Skeletal muscle tissue (tissue), 4 donors: Measurements from ENCODE around the gene POFUT1. TPM values are rescaled to one million over a fixed set of nuclear protein-coding genes. Genes with fewer than 3 reads are reported as not detected.

Experiments
- H3K27ac ChIP-seq: one replicate; pipeline ENCODE4 v1.7.0; 2013; ENCODE audit warnings: mild to moderate bottlenecking, low read depth, low read length, inconsistent platforms
- H3K27me3 ChIP-seq, 3 donors: one replicate each; pipeline ENCODE4 v1.7.0; 2013; ENCODE audit warnings: low read length in 3 of 3; ENCODE audit not compliant: control insufficient read depth in 3 of 3, insufficient read depth in 3 of 3
- H3K36me3 ChIP-seq, 3 donors: one replicate each; pipeline ENCODE4 v1.7.0; 2013; ENCODE audit warnings: low read length in 3 of 3; ENCODE audit not compliant: control insufficient read depth in 3 of 3, insufficient read depth in 3 of 3
- H3K4me1 ChIP-seq, 3 donors: one replicate each; pipeline ENCODE4 v1.7.0; 2013; ENCODE audit warnings: low read length in 3 of 3, mild to moderate bottlenecking in 3 of 3; ENCODE audit not compliant: control insufficient read depth in 3 of 3, insufficient read depth in 3 of 3
- H3K4me3 ChIP-seq, 3 donors: one replicate each; pipeline ENCODE4 v1.7.0; 2013; ENCODE audit warnings: low read length in 3 of 3
- H3K9ac ChIP-seq, 3 donors: one replicate each; pipeline ENCODE4 v1.7.0; 2013; ENCODE audit warnings: low read length in 3 of 3, mild to moderate bottlenecking in 3 of 3, moderate library complexity in 2 of 3, low read depth in 1 of 3
- H3K9me3 ChIP-seq, 3 donors: one replicate each; pipeline ENCODE4 v1.7.0; 2013; ENCODE audit warnings: low read length in 3 of 3; ENCODE audit not compliant: control insufficient read depth in 3 of 3
- total RNA-seq: library from RNA; depleted of rRNA; stranded (reverse); fragments of >200 nt; gene quantifications from one replicate; pipeline ENCODE4 v1.2.3, GENCODE V29; 2014
- donor health status: Osteomylitis.

The POFUT1 gene
- total RNA-seq: 20.4 TPM

DNA sequence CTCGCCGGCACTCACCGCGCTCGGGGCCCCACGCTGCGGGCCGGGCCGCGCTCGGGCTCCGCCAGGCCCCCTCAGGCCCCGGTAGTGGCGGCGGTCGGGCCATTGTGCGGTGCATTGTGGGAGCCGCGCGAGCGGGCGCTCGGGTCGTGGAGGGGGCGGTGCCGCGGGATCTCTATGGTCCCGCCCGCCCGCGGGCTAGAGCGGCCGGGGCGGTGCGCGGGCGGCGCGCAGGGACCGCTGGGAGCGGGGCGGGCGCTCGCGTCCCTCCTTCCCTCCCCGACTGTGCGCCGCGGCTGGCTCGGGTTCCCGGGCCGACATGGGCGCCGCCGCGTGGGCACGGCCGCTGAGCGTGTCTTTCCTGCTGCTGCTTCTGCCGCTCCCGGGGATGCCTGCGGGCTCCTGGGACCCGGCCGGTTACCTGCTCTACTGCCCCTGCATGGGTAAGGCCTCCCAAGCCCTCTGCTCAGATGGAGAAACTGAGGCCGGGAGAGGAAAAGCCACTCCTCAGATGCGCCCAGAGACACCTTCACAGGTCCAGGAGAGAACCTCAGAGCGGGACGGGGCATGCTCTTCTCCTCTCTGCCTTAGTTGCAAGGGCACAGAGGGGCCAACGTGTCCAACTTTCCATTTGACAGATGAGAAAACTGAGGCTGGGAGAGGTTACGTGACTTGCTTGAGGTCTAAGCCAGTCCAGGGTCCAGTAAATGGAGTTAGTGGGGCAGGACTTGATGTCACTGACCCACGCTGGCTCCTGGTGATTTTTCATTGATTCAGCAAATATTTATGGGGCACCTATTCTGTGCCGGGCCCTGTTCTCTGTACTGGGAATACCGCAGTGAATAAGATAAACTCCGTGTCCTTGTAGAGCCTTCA, at the start of gene POFUT1, which contains the start of gene PLAGL2:
Gene POFUT1, plus strand, starts transcription at position 255 of the 873 bp plus-strand sequence. Its CDS starts 62 bp downstream, at position 317.
Gene PLAGL2, minus strand, starts transcription at position 118 of the 873 bp plus-strand sequence. CDS start 5,565 bp downstream, outside the sequence.
- Histone ChIP-seq H3K4me3 (peak within 1 kb of the TSS; percentile 94 to 99 (median 96)), H3K27ac (peak within 1 kb of the TSS; percentile 90), H3K27me3 (no peaks in the 10 kb centered on the region), H3K36me3 (peaks cover 5 to 14% (median 12%) of the 10 kb centered on the region in 3 donors), H3K4me1 (peaks cover 62 to 89% (median 75%) of the 10 kb centered on the region in 3 donors), H3K9ac (peak within 1 kb of the TSS; percentile 94 to 99 (median 98)), H3K9me3 (no peaks in the 10 kb centered on the region)

DNA sequence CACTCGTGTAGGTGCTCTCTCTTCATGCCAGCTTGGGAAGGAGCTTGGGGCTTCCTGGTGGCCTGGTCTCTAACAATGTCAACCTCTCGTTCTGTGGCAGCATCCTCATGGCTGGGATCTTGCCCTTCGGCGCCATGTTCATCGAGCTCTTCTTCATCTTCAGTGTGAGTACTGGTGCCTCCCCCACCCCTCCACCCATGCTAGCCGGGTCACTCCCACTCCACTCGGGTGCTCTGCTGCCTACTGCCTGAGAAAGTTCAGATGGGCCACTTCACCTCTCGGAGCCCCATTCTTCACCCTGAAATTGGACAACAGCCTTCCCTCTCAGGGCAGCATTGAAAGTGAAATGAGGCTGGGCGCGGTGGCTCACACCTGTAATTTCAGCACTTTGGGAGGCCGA, 49.3 kb upstream of the POFUT1 start:
- no peak overlapping the region for H3K9ac ChIP-seq
- no peaks in the 10 kb centered on the region for H3K9me3 ChIP-seq
- no peaks in the 10 kb centered on the region for H3K27me3 ChIP-seq
- no peak overlapping the region for H3K4me3 ChIP-seq
- H3K36me3 ChIP-seq: peaks cover 46 to 63% (median 51%) of the 10 kb centered on the region in 3 donors
- no peak overlapping the region for H3K27ac ChIP-seq
- H3K4me1 ChIP-seq: peaks cover 11 to 13% (median 13%) of the 10 kb centered on the region in 3 donors

DNA sequence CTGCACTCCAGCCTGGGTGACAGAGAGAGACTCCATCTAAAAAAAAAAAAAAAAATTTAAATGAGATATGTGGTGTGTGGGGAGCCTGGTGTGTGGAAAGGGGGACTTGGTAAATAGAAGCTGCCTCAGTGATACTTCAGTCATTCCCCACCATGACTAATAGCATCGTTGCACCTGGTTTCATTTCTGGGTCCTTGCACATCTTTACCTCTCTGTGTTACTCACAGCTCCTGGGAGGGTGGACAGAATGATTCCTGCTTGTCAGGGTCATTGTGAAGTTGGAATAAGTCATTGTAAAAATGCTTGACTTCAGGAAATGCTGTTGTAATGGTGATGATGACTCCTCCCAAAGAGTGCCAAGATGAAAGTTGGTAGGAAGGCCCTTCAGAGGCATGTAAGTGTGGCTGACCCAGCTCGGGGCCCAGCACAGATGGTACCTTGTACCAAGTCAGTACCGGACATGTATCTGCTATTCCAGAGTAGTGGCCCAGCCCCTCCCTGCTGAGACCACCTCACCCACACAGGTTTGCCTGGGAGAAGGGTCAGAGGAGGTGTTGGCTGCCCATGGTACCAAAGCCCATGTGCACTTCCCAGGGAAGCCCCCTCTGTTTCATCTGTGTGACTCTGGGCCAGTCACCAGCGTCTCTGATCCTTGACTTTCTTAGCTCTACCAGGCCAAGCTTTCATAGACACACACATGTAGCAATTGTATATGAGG, 48.6 kb upstream of the POFUT1 start:
- Histone ChIP-seq H3K36me3 (peaks cover 42 to 60% (median 52%) of the 10 kb centered on the region in 3 donors), H3K4me1 (peaks cover 11 to 13% (median 13%) of the 10 kb centered on the region in 3 donors), H3K4me3 (no peak overlapping the region), H3K9ac (no peak overlapping the region), H3K27me3 (no peaks in the 10 kb centered on the region), H3K27ac (no peak overlapping the region), H3K9me3 (no peaks in the 10 kb centered on the region)

DNA sequence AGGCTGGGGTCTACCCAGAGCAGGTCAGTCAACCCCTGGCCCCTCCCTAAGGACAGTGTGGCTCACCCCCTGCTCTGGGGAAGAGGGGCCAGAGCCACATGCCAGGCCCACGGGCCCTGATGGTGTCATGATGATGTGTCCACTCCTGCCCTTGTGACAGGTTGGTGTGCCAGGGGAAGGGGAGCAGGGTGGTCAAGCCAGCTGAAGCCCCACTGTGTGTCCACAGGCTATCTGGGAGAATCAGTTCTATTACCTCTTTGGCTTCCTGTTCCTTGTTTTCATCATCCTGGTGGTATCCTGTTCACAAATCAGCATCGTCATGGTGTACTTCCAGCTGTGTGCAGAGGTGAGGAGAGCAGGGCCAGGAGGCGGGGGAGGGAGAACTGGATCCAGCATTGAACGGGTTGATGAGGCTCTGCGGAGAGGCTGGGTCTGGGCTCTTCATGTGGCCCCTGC, 47.9 kb upstream of the POFUT1 start:
- no peaks in the 10 kb centered on the region for H3K27me3 ChIP-seq
- peaks cover 8 to 10% (median 9%) of the 10 kb centered on the region in 3 donors for H3K4me1 ChIP-seq
- H3K27ac ChIP-seq: no peak overlapping the region
- H3K36me3 ChIP-seq: peaks cover 42 to 63% (median 56%) of the 10 kb centered on the region in 3 donors
- no peaks in the 10 kb centered on the region for H3K9me3 ChIP-seq
- H3K9ac ChIP-seq: no peak overlapping the region
- no peak overlapping the region for H3K4me3 ChIP-seq

DNA sequence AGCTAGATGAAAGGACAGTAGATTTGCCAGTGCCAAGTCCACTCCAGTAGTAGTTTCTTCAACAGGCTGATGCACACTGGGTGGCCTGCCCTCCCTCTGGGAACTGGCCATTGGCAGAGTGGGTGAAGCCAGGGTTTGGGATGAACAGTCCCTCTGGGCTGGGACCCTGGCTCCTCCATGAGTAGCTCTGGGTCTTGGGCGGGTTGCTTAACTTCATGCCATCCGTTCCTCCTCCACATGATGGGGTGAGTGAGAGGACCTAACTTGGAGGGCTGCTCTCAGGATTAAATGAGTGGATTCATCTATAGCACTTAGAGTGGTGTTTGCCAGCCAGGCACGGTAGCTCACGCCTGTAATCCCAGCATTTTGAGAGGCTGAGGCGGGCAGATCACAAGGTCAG, 47.3 kb upstream of the POFUT1 start:
- Histone ChIP-seq H3K27me3 (no peaks in the 10 kb centered on the region), H3K4me1 (peaks cover 3 to 5% (median 4%) of the 10 kb centered on the region in 3 donors), H3K4me3 (no peak overlapping the region), H3K36me3 (peaks cover 45 to 67% (median 61%) of the 10 kb centered on the region in 3 donors), H3K9ac (no peak overlapping the region), H3K9me3 (no peaks in the 10 kb centered on the region), H3K27ac (no peak overlapping the region)

DNA sequence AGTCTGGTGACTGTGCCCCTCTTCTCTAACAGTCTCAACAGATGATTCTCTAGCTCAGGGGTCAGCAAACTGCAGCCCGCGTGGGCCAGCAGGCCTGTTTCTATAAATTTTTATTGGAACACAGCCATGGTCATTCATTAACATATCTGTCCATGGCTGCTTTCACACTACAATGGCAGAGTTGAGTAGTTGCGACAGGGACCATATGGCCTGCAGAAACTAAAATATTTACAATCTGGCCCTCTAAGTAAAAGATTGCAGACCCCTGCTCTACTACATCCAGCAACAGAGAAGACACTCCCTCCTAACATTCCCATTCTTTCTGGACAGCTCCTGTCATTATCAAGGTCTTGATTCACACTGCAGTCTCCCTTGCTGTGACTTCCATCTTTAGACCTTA, 45.3 kb upstream of the POFUT1 start:
- no peak overlapping the region for H3K9ac ChIP-seq

DNA sequence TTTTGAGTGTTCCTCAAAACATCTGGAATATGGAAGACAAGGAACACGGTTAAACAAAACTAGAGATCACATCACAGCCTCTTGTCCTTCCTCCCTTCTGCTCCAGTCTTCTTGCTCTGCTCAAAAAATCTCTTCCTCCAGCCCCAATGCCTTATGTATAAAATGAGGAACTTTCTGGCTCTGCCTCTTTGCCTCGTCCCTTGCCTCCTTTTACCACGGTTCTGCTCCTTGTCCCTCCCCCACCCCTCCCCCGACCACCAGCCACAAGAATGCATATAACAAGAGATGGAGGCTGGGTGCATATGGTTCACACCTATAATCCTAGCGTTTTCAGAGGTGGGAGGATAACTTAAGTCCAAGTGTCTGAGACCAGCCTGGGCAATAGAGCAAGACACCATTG, 43.7 kb upstream of the POFUT1 start:
- Histone ChIP-seq H3K4me3 (no peak overlapping the region), H3K27me3 (no peaks in the 10 kb centered on the region), H3K9ac (no peak overlapping the region), H3K27ac (no peak overlapping the region), H3K4me1 (peaks cover 0 to 4% (median 0%) of the 10 kb centered on the region in 3 donors), H3K9me3 (no peaks in the 10 kb centered on the region), H3K36me3 (peaks cover 40 to 67% (median 65%) of the 10 kb centered on the region in 3 donors)

More for the DNA sequence above, 45.3 kb upstream of the POFUT1 start:
- no peaks in the 10 kb centered on the region for H3K27me3 ChIP-seq
- no peak overlapping the region for H3K4me3 ChIP-seq
- no peak overlapping the region for H3K27ac ChIP-seq
- no peaks in the 10 kb centered on the region for H3K9me3 ChIP-seq
- H3K36me3 ChIP-seq: peaks cover 52 to 80% (median 76%) of the 10 kb centered on the region in 3 donors
- H3K4me1 ChIP-seq: no peaks in the 10 kb centered on the region

DNA sequence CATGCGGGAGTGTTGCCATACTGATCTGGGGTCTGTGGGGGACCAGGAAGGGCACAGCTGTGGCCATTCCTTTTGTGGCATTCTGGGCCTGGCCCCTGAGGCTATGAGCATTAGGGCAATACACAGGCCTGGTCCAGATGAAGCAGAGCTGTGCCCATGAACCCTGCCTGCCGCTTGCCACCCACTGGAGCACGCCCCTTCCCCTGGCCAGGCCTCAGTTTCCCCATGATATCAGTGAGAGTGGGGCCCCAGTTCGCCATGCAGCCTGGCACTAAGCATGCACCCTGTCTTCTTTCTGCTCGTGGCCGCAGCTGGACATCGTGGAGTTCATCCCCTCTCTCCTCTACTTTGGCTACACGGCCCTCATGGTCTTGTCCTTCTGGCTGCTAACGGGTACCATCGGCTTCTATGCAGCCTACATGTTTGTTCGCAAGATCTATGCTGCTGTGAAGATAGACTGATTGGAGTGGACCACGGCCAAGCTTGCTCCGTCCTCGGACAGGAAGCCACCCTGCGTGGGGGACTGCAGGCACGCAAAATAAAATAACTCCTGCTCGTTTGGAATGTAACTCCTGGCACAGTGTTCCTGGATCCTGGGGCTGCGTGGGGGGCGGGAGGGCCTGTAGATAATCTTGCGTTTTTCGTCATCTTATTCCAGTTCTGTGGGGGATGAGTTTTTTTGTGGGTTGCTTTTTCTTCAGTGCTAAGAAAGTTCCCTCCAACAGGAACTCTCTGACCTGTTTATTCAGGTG, 42.5 kb upstream of the POFUT1 start:
- Histone ChIP-seq H3K9ac (no peak overlapping the region), H3K27me3 (no peaks in the 10 kb centered on the region), H3K9me3 (no peaks in the 10 kb centered on the region), H3K4me1 (peaks cover 0 to 4% (median 0%) of the 10 kb centered on the region in 3 donors), H3K36me3 (peaks cover 28 to 55% (median 54%) of the 10 kb centered on the region in 3 donors), H3K4me3 (no peak overlapping the region), H3K27ac (no peak overlapping the region)

DNA sequence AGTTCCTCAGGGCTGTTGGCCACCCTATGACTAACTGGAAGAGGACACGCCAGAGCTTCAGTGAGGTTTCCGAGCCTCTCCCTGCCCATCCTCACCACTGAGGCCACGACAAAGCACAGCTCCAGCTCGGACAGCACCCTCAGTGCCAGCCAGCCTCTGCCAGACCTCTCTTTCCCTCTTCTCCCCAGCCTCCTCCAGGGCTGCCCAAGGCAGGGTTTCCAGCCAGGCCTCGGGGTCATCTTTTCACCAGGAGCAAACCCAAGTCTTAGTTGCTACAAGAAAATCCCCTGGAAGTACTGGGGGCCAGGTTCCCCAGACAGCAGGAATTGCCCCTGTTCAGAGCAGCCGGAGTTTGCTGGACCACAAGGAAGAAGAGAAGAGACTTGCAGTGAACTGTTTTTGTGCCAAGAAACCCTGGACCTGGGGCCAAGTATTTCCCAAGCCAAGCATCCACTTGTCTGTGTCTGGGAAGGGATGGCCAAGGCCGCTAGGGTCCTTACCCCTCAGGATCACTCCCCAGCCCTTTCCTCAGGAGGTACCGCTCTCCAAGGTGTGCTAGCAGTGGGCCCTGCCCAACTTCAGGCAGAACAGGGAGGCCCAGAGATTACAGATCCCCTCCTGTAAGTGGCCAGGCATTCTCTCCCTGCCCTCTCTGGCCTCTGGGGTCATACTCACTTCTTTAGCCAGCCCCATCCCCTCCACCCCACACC, 41.7 kb upstream of the POFUT1 start:
- H3K9me3 ChIP-seq: no peaks in the 10 kb centered on the region
- H3K4me3 ChIP-seq: no peak overlapping the region
- H3K9ac ChIP-seq: no peak overlapping the region
- H3K36me3 ChIP-seq: peaks cover 25 to 51% (median 50%) of the 10 kb centered on the region in 3 donors
- no peak overlapping the region for H3K27ac ChIP-seq
- H3K4me1 ChIP-seq: peaks cover 0 to 4% (median 0%) of the 10 kb centered on the region in 3 donors
- no peaks in the 10 kb centered on the region for H3K27me3 ChIP-seq
